Neural progenitor cell (in vitro differentiated cells): ENCODE results near the gene CD59.

Experiments used
- CTCF ChIP-seq: fragments of 200-600 bp; sonication (generic); IDR thresholded peaks from 2 replicates; pipeline ENCODE4 v1.5.1; 2017; ENCODE audit warnings: antibody characterized with exemption, mild to moderate bottlenecking
- EZH2 ChIP-seq: fragments of 200-600 bp; sonication (generic); IDR thresholded peaks from 2 replicates; pipeline ENCODE4 v1.6.1; 2017; ENCODE audit warnings: antibody characterized with exemption, mild to moderate bottlenecking, moderate library complexity

GRCh38 chr11:33669598-33670249 is 66.5 kb downstream of the CD59 start:
- TF ChIP-seq CTCF (no peak), EZH2 (no peak)
